Measurements from ENCODE around the gene TP53BP2. TPM values are rescaled to one million over a fixed set of nuclear protein-coding genes. Genes with fewer than 3 reads are reported as not detected.
A peak's percentile ranks its signal among the peaks of the same experiment; 100 is the strongest.

The TP53BP2 gene
- total and polyA plus RNA-seq, 10 donors = 5.2 to 50.7 (median 39.5) TPM

DNA sequence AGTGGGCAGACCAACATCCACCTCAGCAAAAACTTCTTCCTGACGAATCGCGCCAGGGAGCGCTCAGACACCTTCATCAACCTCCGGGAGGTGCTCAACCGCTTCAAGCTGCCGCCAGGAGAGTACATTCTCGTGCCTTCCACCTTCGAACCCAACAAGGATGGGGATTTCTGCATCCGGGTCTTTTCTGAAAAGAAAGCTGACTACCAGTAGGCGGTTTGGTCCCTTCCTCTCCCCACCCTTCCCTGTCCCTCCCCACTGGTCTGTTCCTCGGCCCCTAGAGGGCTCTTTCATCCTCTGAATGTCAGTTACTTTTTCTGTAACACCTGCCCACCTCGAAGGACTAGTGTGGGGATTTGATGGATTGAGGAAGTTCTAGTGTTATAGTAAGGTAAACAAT lies 86.5 kb downstream of the TP53BP2 start:
- H3K4me3 ChIP-seq = no peak overlapping the region
- intact Hi-C loops (cut with DNase I; ENCODE audit: low total_unique reads) = no loop called here
- H3K9me3 ChIP-seq = no peaks in the 10 kb centered on the region
- TF ChIP-seq POLR2A (IDR thresholded peaks at IDR 0.05) (no peak), POLR2AphosphoS5 (IDR thresholded peaks at IDR 0.05) (no peak)
- TF ChIP-seq, protein P1, sequence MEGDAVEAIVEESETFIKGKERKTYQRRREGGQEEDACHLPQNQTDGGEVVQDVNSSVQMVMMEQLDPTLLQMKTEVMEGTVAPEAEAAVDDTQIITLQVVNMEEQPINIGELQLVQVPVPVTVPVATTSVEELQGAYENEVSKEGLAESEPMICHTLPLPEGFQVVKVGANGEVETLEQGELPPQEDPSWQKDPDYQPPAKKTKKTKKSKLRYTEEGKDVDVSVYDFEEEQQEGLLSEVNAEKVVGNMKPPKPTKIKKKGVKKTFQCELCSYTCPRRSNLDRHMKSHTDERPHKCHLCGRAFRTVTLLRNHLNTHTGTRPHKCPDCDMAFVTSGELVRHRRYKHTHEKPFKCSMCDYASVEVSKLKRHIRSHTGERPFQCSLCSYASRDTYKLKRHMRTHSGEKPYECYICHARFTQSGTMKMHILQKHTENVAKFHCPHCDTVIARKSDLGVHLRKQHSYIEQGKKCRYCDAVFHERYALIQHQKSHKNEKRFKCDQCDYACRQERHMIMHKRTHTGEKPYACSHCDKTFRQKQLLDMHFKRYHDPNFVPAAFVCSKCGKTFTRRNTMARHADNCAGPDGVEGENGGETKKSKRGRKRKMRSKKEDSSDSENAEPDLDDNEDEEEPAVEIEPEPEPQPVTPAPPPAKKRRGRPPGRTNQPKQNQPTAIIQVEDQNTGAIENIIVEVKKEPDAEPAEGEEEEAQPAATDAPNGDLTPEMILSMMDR (IDR thresholded peaks at IDR 0.05 in 8 of 11, conservative IDR thresholded peaks at IDR 0.05 in 3 of 11) = no peak
- H3K4me1 ChIP-seq = no peaks in the 10 kb centered on the region
- H3K27me3 ChIP-seq (replicated peaks in 1 of 7) = no peaks in the 10 kb centered on the region
- peaks cover 0 to 100% (median 79%) of the 10 kb centered on the region in 6 donors for H3K36me3 ChIP-seq
- peak; percentile 13 for DNase-seq
- H3K27ac ChIP-seq = no peak overlapping the region
- WGBS, 5 donors = 88 to 91% (median 89%) methylated on average over 13 of the region's 13 CpGs

DNA sequence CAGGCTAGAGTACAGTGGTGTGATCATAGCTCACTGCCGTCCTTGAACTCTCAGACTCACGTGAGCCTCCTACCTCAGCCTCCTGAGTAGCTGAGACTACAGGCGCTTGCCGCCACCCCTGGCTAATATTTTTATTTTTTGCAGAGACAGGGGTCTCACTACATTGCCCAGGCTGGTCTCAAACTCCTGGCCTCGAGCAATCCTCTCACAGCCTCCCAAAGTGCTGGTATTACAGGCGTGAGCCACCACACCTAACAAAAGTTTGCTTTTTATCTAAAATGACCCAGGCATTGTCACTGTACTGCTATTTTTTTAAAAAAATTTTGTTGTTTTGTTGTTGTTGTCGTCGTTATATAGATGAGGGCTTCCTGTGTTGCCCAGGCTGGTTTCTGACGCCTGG lies 87.0 kb downstream of the TP53BP2 start:
- 85 to 97% (median 93%) methylated on average over 9 of the region's 9 CpGs for WGBS, 5 donors
- Histone ChIP-seq H3K36me3 (peaks cover 0 to 100% (median 82%) of the 10 kb centered on the region in 6 donors), H3K9me3 (no peaks in the 10 kb centered on the region), H3K27ac (no peak overlapping the region), H3K4me3 (no peak overlapping the region), H3K4me1 (no peaks in the 10 kb centered on the region), H3K27me3 (replicated peaks in 1 of 7) (no peaks in the 10 kb centered on the region)
- intact Hi-C loops (cut with DNase I; ENCODE audit: low total_unique reads) = no loop called here
- DNase-seq = peak; percentile 19
- TF ChIP-seq POLR2A (IDR thresholded peaks at IDR 0.05) (no peak), POLR2AphosphoS5 (IDR thresholded peaks at IDR 0.05) (no peak)
- TF ChIP-seq, protein P1 (IDR thresholded peaks at IDR 0.05 in 8 of 11, conservative IDR thresholded peaks at IDR 0.05 in 3 of 11) = no peak

DNA sequence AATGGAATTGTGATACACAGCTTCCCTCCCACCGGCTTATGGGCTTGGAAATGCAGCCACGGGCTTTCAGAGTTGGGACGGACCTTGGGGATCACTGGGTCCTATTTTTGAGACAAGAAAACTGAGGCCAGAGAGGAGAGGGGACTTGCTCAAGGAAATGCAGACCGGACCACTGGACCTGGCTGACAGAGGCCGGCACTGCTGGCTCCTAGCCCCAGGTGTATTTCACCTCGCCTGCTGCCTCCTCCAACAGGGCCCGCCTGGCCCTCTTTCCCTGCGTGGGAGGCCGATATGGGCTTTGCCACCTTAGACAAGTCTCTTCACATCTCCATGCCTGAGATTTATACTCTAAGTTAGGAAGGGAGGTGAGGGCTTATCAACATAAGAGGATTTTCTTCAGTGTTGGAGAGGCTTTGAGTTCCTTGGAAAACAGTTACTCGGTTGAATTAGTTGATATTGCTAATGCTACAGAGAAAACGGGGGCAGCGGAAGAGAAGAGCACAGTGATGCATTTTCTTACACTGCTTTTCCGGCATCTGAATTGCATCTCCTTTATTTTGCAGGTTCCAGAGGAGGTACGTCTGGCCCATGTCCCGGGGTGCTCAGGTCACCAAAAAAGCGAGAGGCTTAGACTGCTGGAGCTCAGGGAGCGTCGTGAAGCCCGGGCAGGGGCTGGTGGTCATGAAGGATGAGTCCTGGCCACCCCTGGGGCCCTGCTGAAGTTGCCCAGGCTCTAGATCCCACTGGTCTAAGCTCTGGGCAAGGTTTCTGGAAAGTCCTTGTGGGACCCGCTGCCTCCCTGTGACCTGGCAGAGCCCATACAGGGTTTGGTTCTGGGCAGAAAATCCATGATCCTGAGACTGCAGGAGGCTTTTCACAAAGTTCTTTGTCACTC lies 88.7 kb downstream of the TP53BP2 start:
- DNase-seq = peak; percentile 61
- Histone ChIP-seq H3K27me3 (replicated peaks in 1 of 7) (no peaks in the 10 kb centered on the region), H3K4me1 (no peaks in the 10 kb centered on the region), H3K36me3 (peaks cover 0 to 100% (median 88%) of the 10 kb centered on the region in 6 donors), H3K4me3 (no peak overlapping the region), H3K9me3 (no peaks in the 10 kb centered on the region), H3K27ac (no peak overlapping the region)
- WGBS, 5 donors = 93 to 99% (median 94%) methylated on average over 20 of the region's 20 CpGs
- intact Hi-C loops (cut with DNase I; ENCODE audit: low total_unique reads) = no loop called here
- TF ChIP-seq POLR2A (IDR thresholded peaks at IDR 0.05) = no peak
- TF ChIP-seq, protein P1 (IDR thresholded peaks at IDR 0.05 in 8 of 11, conservative IDR thresholded peaks at IDR 0.05 in 3 of 11) = no peak
- TF ChIP-seq POLR2AphosphoS5 (IDR thresholded peaks at IDR 0.05) = peak in 1 of 3 donors; percentile 10

DNA sequence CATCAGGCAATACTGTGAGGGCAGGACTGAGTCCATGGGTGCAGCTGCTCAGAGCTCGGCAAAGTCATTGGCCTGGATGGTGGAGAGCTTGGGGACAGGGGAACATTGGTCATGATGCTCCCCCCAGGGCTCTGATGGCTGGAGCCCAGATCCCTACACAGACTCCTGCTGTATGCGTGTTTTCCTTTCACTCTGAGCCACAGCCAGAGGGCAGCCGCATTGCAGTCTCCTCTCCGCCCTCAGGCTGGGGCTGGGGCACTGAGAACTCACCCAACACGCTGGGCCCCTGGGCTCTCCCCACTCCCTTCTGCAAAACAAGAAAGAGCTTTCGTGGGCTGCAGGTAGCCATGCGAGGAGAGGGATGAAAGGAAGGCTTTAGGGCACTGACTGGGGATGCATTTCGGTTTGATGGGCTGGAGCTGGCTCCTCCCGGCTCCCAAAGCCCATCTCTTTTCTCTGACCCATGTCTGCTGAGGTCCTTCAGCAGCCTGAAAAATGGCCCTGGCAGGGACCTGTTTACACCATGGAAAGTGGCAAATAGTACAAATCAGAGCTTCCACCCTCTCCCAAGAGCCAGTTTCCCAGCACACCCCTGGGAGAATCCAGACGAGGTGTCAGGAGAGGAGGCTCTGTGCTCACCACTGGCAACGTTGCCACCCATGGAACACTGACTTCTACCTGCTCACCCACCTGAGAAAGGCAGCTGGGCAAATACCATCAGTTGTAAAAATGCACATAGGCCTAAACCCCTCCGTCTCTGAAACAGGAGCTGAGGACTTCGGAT lies 89.6 kb downstream of the TP53BP2 start:
- Histone ChIP-seq H3K4me3 (no peak overlapping the region), H3K27ac (no peak overlapping the region), H3K36me3 (peaks cover 0 to 100% (median 89%) of the 10 kb centered on the region in 6 donors), H3K4me1 (no peaks in the 10 kb centered on the region), H3K27me3 (replicated peaks in 1 of 7) (no peaks in the 10 kb centered on the region), H3K9me3 (no peaks in the 10 kb centered on the region)
- peak; percentile 47 for DNase-seq
- 89 to 98% (median 92%) methylated on average over 10 to 13 of the region's 13 CpGs for WGBS, 5 donors
- intact Hi-C loops (cut with DNase I; ENCODE audit: low total_unique reads) = no loop called here
- TF ChIP-seq, protein P1 (IDR thresholded peaks at IDR 0.05 in 8 of 11, conservative IDR thresholded peaks at IDR 0.05 in 3 of 11) = no peak
- TF ChIP-seq POLR2AphosphoS5 (IDR thresholded peaks at IDR 0.05) (peak in 1 of 3 donors; percentile 27), POLR2A (IDR thresholded peaks at IDR 0.05) (no peak)
